Activated CD4-positive, alpha-beta memory T cell treated with anti-CD3 and anti-CD28 coated beads for 36 hours (primary cell): Measurements from ENCODE around the gene GUCY2C. TPM values are rescaled to one million over a fixed set of nuclear protein-coding genes. Genes with fewer than 3 reads are reported as not detected.

Experiments used
- CTCF ChIA-PET: fragments of 350-600 bp; sonication (Branson Sonifier 250); formaldehyde crosslinking; loops from one replicate; lab custom pipeline; 2021; ENCODE audit warnings: antibody characterized with exemption, inconsistent platforms; lab: Charles Lee
- POLR2A ChIA-PET: fragments of 350-600 bp; sonication (Branson Sonifier 250); formaldehyde crosslinking; loops from one replicate; lab custom pipeline; 2021; ENCODE audit warnings: antibody characterized with exemption; lab: Charles Lee
- DNase-seq: peaks from one replicate; pipeline ENCODE4 v3.0.0-alpha.2; 2020
- H3K27ac Mint-ChIP-seq: one replicate; pipeline ENCODE4 v1.8.0; 2021; ENCODE audit warnings: mixed read lengths
- H3K27me3 Mint-ChIP-seq: one replicate; pipeline ENCODE4 v1.8.0; 2021; ENCODE audit warnings: mixed read lengths
- H3K36me3 Mint-ChIP-seq: one replicate; pipeline ENCODE4 v1.8.0; 2021; ENCODE audit warnings: mixed read lengths
- H3K4me1 Mint-ChIP-seq: one replicate; pipeline ENCODE4 v1.8.0; 2021; ENCODE audit warnings: low read depth, mixed read lengths
- H3K4me3 Mint-ChIP-seq: one replicate; pipeline ENCODE4 v1.8.0; 2021; ENCODE audit warnings: mild to moderate bottlenecking, mixed read lengths
- H3K9me3 Mint-ChIP-seq: one replicate; pipeline ENCODE4 v1.8.0; 2021; ENCODE audit warnings: mixed read lengths
- intact Hi-C: fragments of 100-400 bp; cut with micrococcal nuclease; formaldehyde crosslinking; loops from one replicate; pipeline ENCODE4 v1.15.1; 2023
- total RNA-seq, 2 experiments: library from RNA; stranded (reverse); gene quantifications; one replicate each; pipeline ENCODE4 v1.2.3, GENCODE V29; 2021

GUCY2C gene
- total RNA-seq, 2 experiments from 2014 or later = not detected

DNA sequence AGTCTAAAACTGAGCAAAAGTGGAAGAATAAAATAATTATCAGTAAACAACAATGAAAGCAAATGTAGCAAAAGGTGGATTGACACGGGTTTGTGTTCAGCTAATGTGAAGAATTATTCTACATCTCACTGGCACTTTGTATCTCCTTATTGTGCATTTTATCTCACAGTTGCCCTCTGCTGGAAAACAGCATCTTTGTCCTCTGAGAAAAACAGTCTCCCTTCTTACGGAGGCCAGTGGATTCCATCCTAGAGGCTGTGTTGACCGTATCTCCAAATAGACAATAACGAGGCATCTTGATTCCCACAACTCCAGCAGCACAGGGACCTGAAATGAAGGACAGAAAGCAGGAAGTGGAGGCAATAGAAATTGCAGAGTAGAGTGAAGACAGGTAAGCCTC is 77.4 kb downstream of the GUCY2C start:
- no peak overlapping the region for H3K4me3 Mint-ChIP-seq
- no peaks in the 10 kb centered on the region for H3K9me3 Mint-ChIP-seq
- no peak overlapping the region for H3K27ac Mint-ChIP-seq
- H3K4me1 Mint-ChIP-seq = no peaks in the 10 kb centered on the region
- H3K27me3 Mint-ChIP-seq = peaks cover 14% of the 10 kb centered on the region
- ChIA-PET POLR2A (no interaction called here), CTCF (interaction anchor here (0.6 to 3.1 kb wide), 5 partner anchors 45 to 382 kb away, joined by 3 to 17 read pairs (median 3); no protein-coding TSS in a partner anchor)
- no peak for DNase-seq
- H3K36me3 Mint-ChIP-seq = no peaks in the 10 kb centered on the region
- intact Hi-C loops = loop anchor here (1.0 kb wide), 1 partner anchor 381 kb away; no protein-coding TSS in a partner anchor

- CTCF ChIA-PET = interaction anchor here (1.3 kb wide), 1 partner anchor 377 kb away, joined by 3 read pairs; no protein-coding TSS in a partner anchor
- H3K27ac Mint-ChIP-seq = no peak overlapping the region
- DNase-seq = no peak
- peaks cover 10% of the 10 kb centered on the region for H3K9me3 Mint-ChIP-seq
- peaks cover 9% of the 10 kb centered on the region for H3K27me3 Mint-ChIP-seq
- no peaks in the 10 kb centered on the region for H3K4me1 Mint-ChIP-seq
- intact Hi-C loops = no loop called here
- H3K4me3 Mint-ChIP-seq = no peak overlapping the region
- H3K36me3 Mint-ChIP-seq = peaks cover 3% of the 10 kb centered on the region
- POLR2A ChIA-PET = no interaction called here
Measured at GRCh38 chr12:14614704-14615121, 81.7 kb downstream of the GUCY2C start.

GRCh38 chr12:14613718-14614117 is 82.7 kb downstream of the GUCY2C start:
- POLR2A ChIA-PET = no interaction called here
- no peak for DNase-seq
- intact Hi-C loops = no loop called here
- Mint-ChIP-seq H3K4me1 (no peaks in the 10 kb centered on the region), H3K4me3 (no peak overlapping the region), H3K27ac (no peak overlapping the region), H3K27me3 (peaks cover 9% of the 10 kb centered on the region), H3K36me3 (peaks cover 3% of the 10 kb centered on the region), H3K9me3 (peaks cover 15% of the 10 kb centered on the region)
- CTCF ChIA-PET = interaction anchor here (1.3 to 1.4 kb wide), 2 partner anchors 111 to 376 kb away, joined by 3 read pairs; no protein-coding TSS in a partner anchor

- Mint-ChIP-seq H3K4me3 (no peak overlapping the region), H3K27me3 (peaks cover 9% of the 10 kb centered on the region), H3K4me1 (no peaks in the 10 kb centered on the region), H3K9me3 (peaks cover 22% of the 10 kb centered on the region), H3K36me3 (peaks cover 3% of the 10 kb centered on the region), H3K27ac (no peak overlapping the region)
- CTCF ChIA-PET = interaction anchor here (0.7 to 1.4 kb wide), 3 partner anchors 11 to 157 kb away, joined by 3 read pairs; no protein-coding TSS in a partner anchor
- DNase-seq = no peak
- POLR2A ChIA-PET = no interaction called here
- intact Hi-C loops = no loop called here
Measured at GRCh38 chr12:14612898-14613445, 83.4 kb downstream of the GUCY2C start.

- peaks cover 3% of the 10 kb centered on the region for H3K36me3 Mint-ChIP-seq
- peaks cover 9% of the 10 kb centered on the region for H3K27me3 Mint-ChIP-seq
- POLR2A ChIA-PET = no interaction called here
- no peak overlapping the region for H3K4me3 Mint-ChIP-seq
- H3K27ac Mint-ChIP-seq = no peak overlapping the region
- intact Hi-C loops = no loop called here
- CTCF ChIA-PET = interaction anchor here (1.2 kb wide), 1 partner anchor 11 kb away, joined by 3 read pairs; no protein-coding TSS in a partner anchor
- peaks cover 28% of the 10 kb centered on the region for H3K9me3 Mint-ChIP-seq
- H3K4me1 Mint-ChIP-seq = no peaks in the 10 kb centered on the region
- DNase-seq = no peak
Measured at GRCh38 chr12:14612250-14612649, 84.1 kb downstream of the GUCY2C start.

DNA sequence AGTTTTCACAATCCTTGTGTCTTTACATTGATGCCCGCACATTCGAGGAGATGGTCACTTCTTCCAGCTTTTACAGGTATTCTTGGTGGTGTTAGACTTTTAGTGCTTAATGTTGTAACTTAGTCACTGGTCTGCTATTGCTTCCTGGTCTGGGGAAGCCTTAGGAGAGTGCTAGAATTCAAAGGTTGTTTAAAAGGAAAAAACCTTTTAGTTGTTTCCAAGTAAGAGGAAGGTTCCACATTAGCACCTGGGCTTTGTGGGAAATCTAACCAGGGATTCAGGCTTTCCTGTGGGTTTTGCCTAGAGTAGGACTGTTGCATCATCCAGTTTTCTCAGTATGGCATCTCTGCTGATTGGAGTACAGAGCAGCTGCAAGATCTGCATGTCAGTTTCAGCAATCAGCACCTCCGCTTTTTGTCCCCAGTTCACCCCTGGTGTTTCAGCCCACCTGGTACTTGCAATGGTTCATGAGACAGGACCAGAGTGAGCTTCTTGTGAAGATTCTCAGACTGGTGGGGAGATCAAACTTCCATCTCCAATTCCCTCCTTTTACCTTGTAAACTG is 84.7 kb downstream of the GUCY2C start:
- DNase-seq = no peak
- H3K4me1 Mint-ChIP-seq = no peaks in the 10 kb centered on the region
- H3K27ac Mint-ChIP-seq = no peak overlapping the region
- intact Hi-C loops = no loop called here
- H3K36me3 Mint-ChIP-seq = peaks cover 3% of the 10 kb centered on the region
- POLR2A ChIA-PET = no interaction called here
- peaks cover 32% of the 10 kb centered on the region for H3K9me3 Mint-ChIP-seq
- H3K27me3 Mint-ChIP-seq = peaks cover 9% of the 10 kb centered on the region
- CTCF ChIA-PET = interaction anchor here (0.9 kb wide), 1 partner anchor 374 kb away, joined by 4 read pairs; no protein-coding TSS in a partner anchor
- H3K4me3 Mint-ChIP-seq = no peak overlapping the region

GRCh38 chr12:14607568-14607967 is 88.8 kb downstream of the GUCY2C start:
- Mint-ChIP-seq H3K4me3 (no peak overlapping the region), H3K9me3 (peaks cover 46% of the 10 kb centered on the region), H3K27me3 (peaks cover 12% of the 10 kb centered on the region), H3K4me1 (no peaks in the 10 kb centered on the region), H3K27ac (no peak overlapping the region), H3K36me3 (peaks cover 11% of the 10 kb centered on the region)
- no peak for DNase-seq
- intact Hi-C loops = no loop called here
- CTCF ChIA-PET = no interaction called here
- POLR2A ChIA-PET = no interaction called here

DNA sequence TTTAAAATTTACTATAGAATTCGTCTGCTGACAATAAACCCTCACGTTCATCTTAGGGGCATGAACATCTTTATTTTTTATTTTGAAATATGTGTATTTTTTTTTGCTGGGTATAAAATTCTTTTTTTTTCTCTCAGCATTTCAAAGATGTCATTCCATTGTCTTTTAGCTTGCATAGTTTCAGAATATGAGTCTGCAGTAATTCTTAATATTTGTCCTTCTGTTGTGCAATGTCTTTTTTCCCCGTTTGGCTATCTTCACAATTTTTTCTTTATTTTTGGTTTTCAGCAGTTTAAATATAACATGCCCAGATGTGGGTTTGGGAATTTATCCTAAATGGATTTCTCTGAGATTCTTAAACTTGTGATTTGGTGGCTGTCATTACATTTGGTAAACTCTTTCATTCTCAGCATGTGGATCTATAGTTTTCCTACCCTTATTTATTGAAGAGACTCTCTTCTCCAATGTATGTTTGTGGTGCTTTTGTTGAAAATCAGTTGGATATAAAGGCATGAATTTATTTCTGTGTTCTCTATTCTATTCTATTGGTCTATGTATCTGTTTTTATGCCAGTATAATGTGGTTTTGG is 90.9 kb downstream of the GUCY2C start:
- Mint-ChIP-seq H3K36me3 (peaks cover 8% of the 10 kb centered on the region), H3K27ac (no peak overlapping the region), H3K4me1 (no peaks in the 10 kb centered on the region), H3K9me3 (peaks cover 36% of the 10 kb centered on the region), H3K4me3 (no peak overlapping the region), H3K27me3 (peaks cover 9% of the 10 kb centered on the region)
- ChIA-PET POLR2A (no interaction called here), CTCF (no interaction called here)
- intact Hi-C loops = no loop called here
- DNase-seq = no peak

GRCh38 chr12:14601692-14602478 is 94.5 kb downstream of the GUCY2C start:
- H3K27ac Mint-ChIP-seq = no peak overlapping the region
- no peaks in the 10 kb centered on the region for H3K4me1 Mint-ChIP-seq
- ChIA-PET POLR2A (no interaction called here), CTCF (interaction anchor here (1.1 kb wide), 1 partner anchor 11 kb away, joined by 3 read pairs; no protein-coding TSS in a partner anchor)
- H3K4me3 Mint-ChIP-seq = no peak overlapping the region
- intact Hi-C loops = no loop called here
- H3K27me3 Mint-ChIP-seq = peaks cover 9% of the 10 kb centered on the region
- H3K36me3 Mint-ChIP-seq = peaks cover 8% of the 10 kb centered on the region
- H3K9me3 Mint-ChIP-seq = peaks cover 25% of the 10 kb centered on the region
- DNase-seq = no peak

DNA sequence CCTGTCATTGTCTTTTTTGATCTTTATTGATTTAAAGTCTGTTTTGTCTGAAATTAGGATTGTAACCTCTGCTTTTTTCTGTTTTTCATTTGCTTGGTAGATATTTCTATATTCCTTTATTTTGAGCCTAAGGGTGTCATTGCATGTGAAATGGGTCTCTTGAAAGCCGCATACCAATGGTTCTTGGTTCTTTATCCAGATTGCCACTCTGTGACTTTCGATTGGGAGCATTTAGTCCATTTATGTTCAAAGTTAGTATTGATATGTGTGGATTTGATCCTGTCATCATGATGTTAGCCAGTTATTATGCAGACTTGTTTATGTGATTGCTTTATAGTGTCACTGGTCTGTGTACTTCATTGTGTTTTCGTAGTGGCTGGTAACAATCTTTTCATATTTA is 98.9 kb downstream of the GUCY2C start:
- H3K4me1 Mint-ChIP-seq = no peaks in the 10 kb centered on the region
- POLR2A ChIA-PET = no interaction called here
- intact Hi-C loops = no loop called here

GRCh38 chr12:14591719-14592118 is 104.7 kb downstream of the GUCY2C start:
- no peak overlapping the region for H3K4me3 Mint-ChIP-seq
- H3K9me3 Mint-ChIP-seq = no peaks in the 10 kb centered on the region
- H3K27me3 Mint-ChIP-seq = no peaks in the 10 kb centered on the region
- POLR2A ChIA-PET = no interaction called here
- H3K36me3 Mint-ChIP-seq = no peaks in the 10 kb centered on the region
- no peak for DNase-seq
- no peak overlapping the region for H3K27ac Mint-ChIP-seq
- H3K4me1 Mint-ChIP-seq = no peaks in the 10 kb centered on the region
- intact Hi-C loops = no loop called here
- CTCF ChIA-PET = no interaction called here

More for the DNA sequence above, 98.9 kb downstream of the GUCY2C start:
- Mint-ChIP-seq H3K27ac (no peak overlapping the region), H3K4me3 (no peak overlapping the region), H3K9me3 (peaks cover 9% of the 10 kb centered on the region), H3K36me3 (no peaks in the 10 kb centered on the region), H3K27me3 (no peaks in the 10 kb centered on the region)
- CTCF ChIA-PET = no interaction called here
- no peak for DNase-seq
